Adrenal gland (tissue), 12 donors: ENCODE data around the gene STK32C. TPM values are rescaled to one million over a fixed set of nuclear protein-coding genes. Genes with fewer than 3 reads are reported as not detected.

Source experiments
- DNase-seq, 7 donors: peaks; one replicate each; pipeline ENCODE4 v3.0.0-alpha.2; 2019 to 2020
- H3K27ac ChIP-seq, 5 donors: fragments of 200-600 bp; sonication (generic) in 4 of 5; 1 replicate in 3 of 5; 2 replicates in 2 of 5; pipeline versions ENCODE4 v1.5.1 to v1.8.0; 2016 to 2020; ENCODE audit warnings: mild to moderate bottlenecking in 1 of 5
- H3K27me3 ChIP-seq: fragments of 200-600 bp; 2 replicates; pipeline ENCODE4 v1.8.0; 2021
- H3K36me3 ChIP-seq, 2 donors: fragments of 200-600 bp; replicated peaks in 1 of 2; 1 replicate in 1 of 2; 2 replicates in 1 of 2; pipeline versions ENCODE4 v1.5.1 to v1.8.0; 2018 to 2022
- H3K4me1 ChIP-seq, 2 donors: fragments of 200-600 bp; replicated peaks in 1 of 2; 1 replicate in 1 of 2; 2 replicates in 1 of 2; pipeline versions ENCODE4 v1.5.1 to v1.8.0; 2018 to 2021
- H3K4me3 ChIP-seq, 4 donors: fragments of 200-600 bp; sonication (generic) in 3 of 4; one replicate each; pipeline ENCODE4 v1.5.1; 2016 to 2018
- H3K9me3 ChIP-seq, 3 donors: fragments of 200-600 bp; sonication (generic) in 1 of 3; replicated peaks in 1 of 3; 1 replicate in 2 of 3; 2 replicates in 1 of 3; pipeline versions ENCODE4 v1.5.1 to v1.8.0; 2016 to 2021
- POLR2A ChIP-seq, 2 donors: fragments of 450-650 bp; IDR thresholded peaks; one replicate each; pipeline ENCODE4 v1.6.1; 2017; ENCODE audit warnings: antibody characterized with exemption in 2 of 2, mild to moderate bottlenecking in 2 of 2, moderate library complexity in 1 of 2
- WGBS, 4 donors: extraction: QIAGEN DNeasy Blood & Tissue Kit in 2 of 4; methylation state at CpG; one replicate each; pipeline versions ENCODE4 v1.1.5 to v1.1.7; 2013 to 2017; 5-methylcytosine and 5-hydroxymethylcytosine counted together
- intact Hi-C, 2 donors: fragments of 100-400 bp; cut with DNase I; formaldehyde crosslinking; loops; one replicate each; pipeline versions ENCODE4 v1.14.1 to v1.15.0; 2022 to 2023
- polyA plus RNA-seq, 3 donors: library from polyadenylated mRNA; stranded (reverse); fragments of 200-250 nt in 2 of 3; fragments of 350-450 nt in 1 of 3; fragmentation: Illumina TruSeq in 1 of 3; extraction: RNeasy Lipid Tissue Mini Kit (QIAGEN cat#74804) in 1 of 3; gene quantifications; one replicate each; pipeline ENCODE4 v1.2.3, GENCODE V29; 2013 to 2014
- total RNA-seq, 9 donors: library from RNA; depleted of rRNA in 4 of 9; stranded (reverse); fragments of >200 nt in 4 of 9; fragments of 120-200 nt in 1 of 9; fragmentation: NEBNext Ultra II Directional in 1 of 9; extraction: Animal tissue kit (Norgen Biotek cat#: 25700) in 1 of 9; gene quantifications; one replicate each; pipeline versions ENCODE4 v1.1.0 to v1.2.4, GENCODE V29; 2013 to 2023
- TF ChIP-seq, protein P1 (sequence below), 6 experiments: fragments of 450-650 bp in 4 of 6; fragments of 200-600 bp in 2 of 6; sonication (generic) in 1 of 6; IDR thresholded peaks; 1 replicate in 5 of 6; 2 replicates in 1 of 6; pipeline versions ENCODE4 v1.5.1 to v1.8.0; 2016 to 2021; ENCODE audit warnings: antibody characterized with exemption in 6 of 6, mild to moderate bottlenecking in 2 of 6, moderate library complexity in 1 of 6
- donor health status: healthy with polysubstance abuse.
- donor health status: Bipolar disorder and iron deficiency.
- donor health status: DM: yes; HTN: yes; CAD: no.
- donor health status: DM: no; HTN: no; CAD: no.
- donor health status: DM: no; HTN: no; CAD: no.
- donor health status: DM: yes; HTN: yes; CAD: no.

STK32C gene
- total and polyA plus RNA-seq, 12 donors: 2.8 to 36.5 (median 15.9) TPM

DNA sequence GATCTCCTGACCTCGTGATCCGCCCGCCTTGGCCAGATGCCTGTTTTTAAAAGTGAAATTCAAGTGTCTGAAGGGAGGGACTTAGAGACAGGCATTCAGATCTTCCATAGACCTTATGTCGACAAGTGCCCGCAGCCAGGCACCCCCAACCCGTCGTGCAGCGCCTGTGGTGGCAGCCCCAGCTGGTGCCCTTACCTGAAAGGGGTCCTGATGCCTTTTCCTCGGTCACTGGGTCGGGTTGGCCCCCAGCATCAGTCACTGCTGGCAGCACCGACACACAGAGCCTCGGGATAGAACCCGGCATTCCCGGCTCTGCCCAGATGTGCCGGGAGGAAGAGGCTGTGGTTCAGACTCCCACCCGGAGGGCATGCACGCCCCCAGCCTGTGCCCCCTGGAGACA, 47.5 kb upstream of the STK32C start:
- H3K4me3 ChIP-seq: no peak overlapping the region
- H3K4me1 ChIP-seq: no peaks in the 10 kb centered on the region
- peak in 1 of 7 donors; percentile 6 for DNase-seq
- TF ChIP-seq, protein P1, sequence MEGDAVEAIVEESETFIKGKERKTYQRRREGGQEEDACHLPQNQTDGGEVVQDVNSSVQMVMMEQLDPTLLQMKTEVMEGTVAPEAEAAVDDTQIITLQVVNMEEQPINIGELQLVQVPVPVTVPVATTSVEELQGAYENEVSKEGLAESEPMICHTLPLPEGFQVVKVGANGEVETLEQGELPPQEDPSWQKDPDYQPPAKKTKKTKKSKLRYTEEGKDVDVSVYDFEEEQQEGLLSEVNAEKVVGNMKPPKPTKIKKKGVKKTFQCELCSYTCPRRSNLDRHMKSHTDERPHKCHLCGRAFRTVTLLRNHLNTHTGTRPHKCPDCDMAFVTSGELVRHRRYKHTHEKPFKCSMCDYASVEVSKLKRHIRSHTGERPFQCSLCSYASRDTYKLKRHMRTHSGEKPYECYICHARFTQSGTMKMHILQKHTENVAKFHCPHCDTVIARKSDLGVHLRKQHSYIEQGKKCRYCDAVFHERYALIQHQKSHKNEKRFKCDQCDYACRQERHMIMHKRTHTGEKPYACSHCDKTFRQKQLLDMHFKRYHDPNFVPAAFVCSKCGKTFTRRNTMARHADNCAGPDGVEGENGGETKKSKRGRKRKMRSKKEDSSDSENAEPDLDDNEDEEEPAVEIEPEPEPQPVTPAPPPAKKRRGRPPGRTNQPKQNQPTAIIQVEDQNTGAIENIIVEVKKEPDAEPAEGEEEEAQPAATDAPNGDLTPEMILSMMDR (IDR thresholded peaks at IDR 0.05): no peak
- no peak for TF ChIP-seq POLR2A (IDR thresholded peaks at IDR 0.05)
- no peaks in the 10 kb centered on the region for H3K27me3 ChIP-seq
- H3K36me3 ChIP-seq: no peaks in the 10 kb centered on the region
- no peak overlapping the region for H3K27ac ChIP-seq
- H3K9me3 ChIP-seq: no peaks in the 10 kb centered on the region
- WGBS, 4 donors: 85 to 94% (median 91%) methylated on average over 6 to 17 of the region's 17 CpGs
- intact Hi-C loops: no loop called here

DNA sequence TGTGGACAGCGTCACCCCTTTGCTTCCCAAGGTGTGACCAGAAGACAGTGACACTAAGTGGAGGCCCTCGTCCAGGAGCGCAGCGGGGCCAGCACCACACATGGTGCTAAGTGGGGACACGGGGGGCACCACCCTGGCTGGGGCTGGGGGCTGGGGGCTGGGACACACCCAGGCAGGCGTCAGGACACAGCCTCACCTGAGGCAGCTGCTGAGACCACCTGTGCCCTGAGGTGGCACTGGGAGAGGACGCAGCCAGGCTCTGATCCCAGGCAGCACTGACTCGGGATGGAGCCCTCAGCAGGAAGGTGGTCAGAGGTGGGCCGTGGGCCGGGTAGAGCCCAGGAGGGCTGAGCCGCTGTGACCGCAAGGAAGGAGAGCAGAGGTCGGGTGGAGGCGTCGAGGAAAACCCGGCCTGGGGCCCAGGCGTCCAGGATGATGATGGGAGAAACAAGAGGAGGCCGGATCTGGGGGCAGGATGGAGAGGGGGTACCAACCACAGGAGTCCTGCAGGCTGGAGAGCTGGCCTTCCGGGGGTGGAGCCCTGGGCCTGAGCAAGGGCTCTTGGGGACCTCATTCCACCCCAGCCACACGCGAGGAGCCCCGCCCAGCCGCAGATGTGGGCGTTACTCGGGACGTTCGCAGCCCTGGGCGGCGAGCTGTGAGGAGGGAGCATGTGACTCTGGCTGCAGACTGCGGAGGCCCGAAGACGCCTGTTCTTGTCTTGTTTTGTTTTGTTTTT, 46.8 kb upstream of the STK32C start:
- no peaks in the 10 kb centered on the region for H3K27me3 ChIP-seq
- 87 to 94% (median 91%) methylated on average over 27 to 32 of the region's 32 CpGs for WGBS, 4 donors
- peak in 1 of 7 donors; percentile 8 for DNase-seq
- intact Hi-C loops: loop anchor here (5.0 kb wide), 2 partner anchors 52 to 132 kb away; no protein-coding TSS in a partner anchor
- no peaks in the 10 kb centered on the region for H3K36me3 ChIP-seq
- H3K27ac ChIP-seq: no peak overlapping the region
- TF ChIP-seq POLR2A (IDR thresholded peaks at IDR 0.05): no peak
- TF ChIP-seq, protein P1 (IDR thresholded peaks at IDR 0.05): no peak
- no peak overlapping the region for H3K4me3 ChIP-seq
- H3K9me3 ChIP-seq: no peaks in the 10 kb centered on the region
- H3K4me1 ChIP-seq: no peaks in the 10 kb centered on the region

DNA sequence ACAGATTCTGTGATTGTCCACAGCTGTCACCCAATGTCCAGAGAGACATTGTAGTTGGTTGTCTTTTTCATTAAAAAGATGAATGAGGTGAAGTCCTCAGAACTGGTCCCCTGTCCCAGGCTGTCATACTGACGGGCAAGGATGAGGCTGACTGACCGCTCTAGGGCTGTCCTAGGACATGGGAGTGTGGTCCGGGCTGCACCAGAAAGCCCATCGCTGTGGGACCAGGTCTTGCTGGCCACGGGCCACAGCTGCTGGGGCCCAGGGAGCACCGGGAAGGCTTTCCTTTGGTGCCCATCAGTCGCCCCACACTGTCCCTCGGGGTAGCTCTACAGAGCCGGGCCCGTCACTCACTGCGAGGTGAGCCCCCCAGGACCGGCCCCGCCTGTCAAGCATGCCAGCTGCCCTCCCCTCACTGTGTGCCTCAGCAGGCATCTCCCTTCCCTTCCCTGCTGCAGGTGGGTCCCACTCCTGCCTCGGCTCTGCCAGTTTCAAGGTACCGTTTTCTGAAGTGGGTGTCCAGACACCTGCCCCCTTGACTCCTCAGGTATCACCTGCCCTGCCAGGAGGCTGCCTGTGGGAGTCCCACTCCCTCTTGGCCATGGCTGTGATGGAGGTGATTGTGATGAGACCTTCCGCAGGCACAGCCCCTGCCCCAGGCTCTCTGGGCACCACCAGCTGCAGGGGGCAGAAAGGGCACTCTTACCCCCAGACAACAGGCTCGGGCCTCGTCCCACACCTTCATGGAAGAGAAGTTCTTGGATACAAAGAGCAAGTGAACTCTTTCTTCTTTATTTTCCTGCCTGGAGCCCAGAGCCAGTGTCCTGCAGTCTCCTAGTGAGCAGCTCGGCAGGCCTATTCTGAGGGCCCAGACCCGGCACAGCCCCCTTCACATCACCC, 46.0 kb upstream of the STK32C start:
- H3K36me3 ChIP-seq: peaks cover 0 to 3% of the 10 kb centered on the region in 2 donors
- TF ChIP-seq, protein P1 (IDR thresholded peaks at IDR 0.05): no peak
- no peak for TF ChIP-seq POLR2A (IDR thresholded peaks at IDR 0.05)
- WGBS, 4 donors: 88 to 91% (median 89%) methylated on average over 9 to 20 of the region's 20 CpGs
- H3K27ac ChIP-seq: no peak overlapping the region
- no peaks in the 10 kb centered on the region for H3K27me3 ChIP-seq
- H3K9me3 ChIP-seq: no peaks in the 10 kb centered on the region
- DNase-seq: peak in 1 of 7 donors; percentile 7
- H3K4me3 ChIP-seq: no peak overlapping the region
- no peaks in the 10 kb centered on the region for H3K4me1 ChIP-seq
- intact Hi-C loops: loop anchor here (5.0 kb wide), 2 partner anchors 51 to 131 kb away; no protein-coding TSS in a partner anchor
